PFSK-1 (cell line): ENCODE measurements around the gene ABT1.

Experiments used
- FOXP2 ChIP-seq: optimal IDR thresholded peaks from 2 replicates; pipeline ENCODE3; 2011; ENCODE audit warnings: borderline replicate concordance, control low read depth, inconsistent platforms; ENCODE audit not compliant: insufficient read depth; ENCODE audit errors: extremely low read length, extremely low read depth
- POLR2AphosphoS5 ChIP-seq: IDR thresholded peaks from 2 replicates; pipeline ENCODE4 v1.6.1; 2012; ENCODE audit warnings: low read depth, mild to moderate bottlenecking, control low read depth, low read length, moderate library complexity
- REST ChIP-seq, 2 experiments: IDR thresholded peaks; 2 replicates each; pipeline versions ENCODE4 v1.6.1 to v1.8.0; 2011 to 2012; ENCODE audit warnings: low read depth in 2 of 2, low read length in 2 of 2, control low read depth in 1 of 2, inconsistent platforms in 1 of 2, mild to moderate bottlenecking in 1 of 2, moderate library complexity in 1 of 2; ENCODE audit not compliant: insufficient read depth in 1 of 2
- SIN3A ChIP-seq: IDR thresholded peaks from 2 replicates; pipeline ENCODE4 v1.6.1; 2012; ENCODE audit warnings: mild to moderate bottlenecking, low read length, moderate library complexity, borderline replicate concordance; ENCODE audit not compliant: insufficient read depth
- TAF1 ChIP-seq: IDR thresholded peaks from 2 replicates; pipeline ENCODE4 v1.6.1; 2012; ENCODE audit warnings: low read length, control low read depth, borderline replicate concordance; ENCODE audit not compliant: insufficient read depth

ABT1 gene

GRCh38 chr6:26627843-26628242 is 31.1 kb downstream of the ABT1 start:
- TF ChIP-seq FOXP2, result no peak
- TF ChIP-seq POLR2AphosphoS5, result no peak
- TF ChIP-seq REST (IDR thresholded peaks at IDR 0.05; ENCODE audit: insufficient read depth in 1 of 2, low read depth in 2 of 2, low read length in 2 of 2), result no peak
- TF ChIP-seq TAF1, result no peak

GRCh38 chr6:26629359-26629758 is 32.6 kb downstream of the ABT1 start:
- TF ChIP-seq REST (IDR thresholded peaks at IDR 0.05; ENCODE audit: insufficient read depth in 1 of 2, low read depth in 2 of 2, low read length in 2 of 2), result no peak
- TF ChIP-seq POLR2AphosphoS5, result no peak
- no peak for TF ChIP-seq TAF1

GRCh38 chr6:26640806-26641205 is 44.1 kb downstream of the ABT1 start:
- TF ChIP-seq POLR2AphosphoS5, result no peak
- TF ChIP-seq FOXP2, result no peak
- TF ChIP-seq TAF1, result no peak
- no peak for TF ChIP-seq SIN3A
- TF ChIP-seq REST (IDR thresholded peaks at IDR 0.05; ENCODE audit: insufficient read depth in 1 of 2, low read depth in 2 of 2, low read length in 2 of 2), result no peak

- TF ChIP-seq FOXP2 (no peak), POLR2AphosphoS5 (no peak), TAF1 (no peak), SIN3A (no peak), REST (IDR thresholded peaks at IDR 0.05; ENCODE audit: insufficient read depth in 1 of 2, low read depth in 2 of 2, low read length in 2 of 2) (no peak)
Measured at GRCh38 chr6:26646074-26646473, 49.3 kb downstream of the ABT1 start.
